Activated gamma-delta T cell treated with Interleukin-2 at 50 U/mL for 16 hours (primary cell): ENCODE results near the gene SUSD6.
A peak's percentile ranks its signal among the peaks of the same experiment; 100 is the strongest.
"Not testable (repeated sequence)": the region's sequence is repeated elsewhere in the genome, so short reads cannot be mapped to it uniquely, and the experiment has no call there.

Experiments used
- DNase-seq: peaks from one replicate; pipeline ENCODE4 v3.0.0-alpha.2; 2020

SUSD6 gene

GRCh38 chr14:69625299-69626131 lies 14.1 kb downstream of the SUSD6 start:
- DNase-seq = peak; percentile 68

- DNase-seq = no peak
These were observed 14.7 kb downstream of the SUSD6 start for GRCh38 chr14:69626132-69626500.

GRCh38 chr14:69629225-69630127 lies 18.1 kb downstream of the SUSD6 start:
- DNase-seq = no peak

- no peak for DNase-seq
These were observed 19.0 kb downstream of the SUSD6 start for GRCh38 chr14:69630360-69630759.

GRCh38 chr14:69631509-69631908 lies 20.1 kb downstream of the SUSD6 start:
- no peak for DNase-seq

- DNase-seq = no peak
These were observed 20.8 kb downstream of the SUSD6 start for GRCh38 chr14:69632164-69632563.

GRCh38 chr14:69632593-69633151 lies 21.3 kb downstream of the SUSD6 start:
- no peak for DNase-seq

GRCh38 chr14:69633238-69633637 lies 21.8 kb downstream of the SUSD6 start:
- DNase-seq = no peak

GRCh38 chr14:69635981-69636639 lies 24.7 kb downstream of the SUSD6 start:
- DNase-seq = no peak

- no peak for DNase-seq
These were observed 25.5 kb downstream of the SUSD6 start for GRCh38 chr14:69636718-69637480.

- no peak for DNase-seq
These were observed 26.2 kb downstream of the SUSD6 start for GRCh38 chr14:69637503-69638031.

GRCh38 chr14:69640931-69641330 lies 29.5 kb downstream of the SUSD6 start:
- no peak for DNase-seq

- not testable (repeated sequence) for DNase-seq
These were observed 30.9 kb downstream of the SUSD6 start for GRCh38 chr14:69642212-69642793.

GRCh38 chr14:69643430-69644200 lies 32.2 kb downstream of the SUSD6 start:
- peak; percentile 50 for DNase-seq

GRCh38 chr14:69644814-69645213 lies 33.4 kb downstream of the SUSD6 start:
- no peak for DNase-seq

GRCh38 chr14:69647213-69647612 lies 35.8 kb downstream of the SUSD6 start:
- no peak for DNase-seq

- not testable (repeated sequence) for DNase-seq
These were observed 36.2 kb downstream of the SUSD6 start for GRCh38 chr14:69647642-69648041.

- no peak for DNase-seq
These were observed 37.4 kb downstream of the SUSD6 start for GRCh38 chr14:69648480-69649451.

- DNase-seq = no peak
These were observed 39.6 kb downstream of the SUSD6 start for GRCh38 chr14:69650948-69651369.
